Endodermal cell (in vitro differentiated cells): ENCODE measurements around the gene TRIO. TPM values are rescaled to one million over a fixed set of nuclear protein-coding genes. Genes with fewer than 3 reads are reported as not detected.
A peak's percentile ranks its signal among the peaks of the same experiment; 100 is the strongest.

ENCODE experiments used
- DNase-seq: peaks from one replicate; pipeline ENCODE4 v3.0.0-alpha.2; 2017
- H3K27ac ChIP-seq: 2 replicates; pipeline ENCODE4 v1.5.1; 2013; ENCODE audit warnings: mild to moderate bottlenecking, low read depth, low read length, moderate library complexity
- H3K27me3 ChIP-seq: 2 replicates; pipeline ENCODE4 v1.6.1; 2013; ENCODE audit warnings: mild to moderate bottlenecking, low read length, moderate library complexity; ENCODE audit not compliant: insufficient read depth, control insufficient read depth, poor library complexity, severe bottlenecking
- H3K36me3 ChIP-seq: 2 replicates; pipeline ENCODE4 v1.7.0; 2013; ENCODE audit warnings: mild to moderate bottlenecking, low read length, moderate library complexity; ENCODE audit not compliant: control insufficient read depth, insufficient read depth
- H3K4me1 ChIP-seq: one replicate; pipeline ENCODE4 v1.7.0; 2013; ENCODE audit warnings: low read length; ENCODE audit not compliant: control insufficient read depth, insufficient read depth
- H3K4me3 ChIP-seq: 2 replicates; pipeline ENCODE4 v1.5.1; 2013; ENCODE audit warnings: mild to moderate bottlenecking, low read length, moderate library complexity
- H3K9ac ChIP-seq: 2 replicates; pipeline ENCODE4 v1.6.1; 2013; ENCODE audit warnings: mild to moderate bottlenecking, low read length, moderate library complexity; ENCODE audit not compliant: poor library complexity, severe bottlenecking; ENCODE audit errors: extremely low read depth
- H3K9me3 ChIP-seq: 2 replicates; pipeline ENCODE4 v1.6.1; 2013; ENCODE audit warnings: mild to moderate bottlenecking, low read length, moderate library complexity; ENCODE audit not compliant: control insufficient read depth
- H3K27ac Mint-ChIP-seq: 2 replicates; pipeline ENCODE4 v1.8.0; 2020; ENCODE audit warnings: mixed read lengths
- H3K27me3 Mint-ChIP-seq: 2 replicates; pipeline ENCODE4 v1.8.0; 2021; ENCODE audit warnings: mild to moderate bottlenecking, mixed read lengths; ENCODE audit not compliant: insufficient read depth
- H3K36me3 Mint-ChIP-seq: 2 replicates; pipeline ENCODE4 v1.8.0; 2020; ENCODE audit warnings: low read depth, mixed read lengths
- H3K4me1 Mint-ChIP-seq: 2 replicates; pipeline ENCODE4 v1.8.0; 2020; ENCODE audit warnings: mixed read lengths
- H3K4me3 Mint-ChIP-seq: 2 replicates; pipeline ENCODE4 v1.8.0; 2020; ENCODE audit warnings: mild to moderate bottlenecking, moderate library complexity, mixed read lengths
- H3K9me3 Mint-ChIP-seq: 2 replicates; pipeline ENCODE4 v1.8.0; 2020; ENCODE audit warnings: mild to moderate bottlenecking, mixed read lengths
- CTCF ChIP-seq: fragments of 200-600 bp; sonication (generic); conservative IDR thresholded peaks from 2 replicates; pipeline ENCODE4 v1.5.0; 2021; ENCODE audit warnings: antibody characterized with exemption, mild to moderate bottlenecking
- WGBS, 2 experiments: methylation state at CpG; one replicate each; pipeline versions ENCODE4 v1.1.5 to v1.1.7; 2013; ENCODE audit warnings: missing lambda C conversion rate in 2 of 2, mixed read lengths in 1 of 2; ENCODE audit not compliant: insufficient coverage in 1 of 2, insufficient read length in 1 of 2; 5-methylcytosine and 5-hydroxymethylcytosine counted together
- total RNA-seq, 2 donors: library from RNA; stranded (reverse); fragmentation: NEBNext Ultra II Directional in 1 of 2; extraction: Animal tissue kit (Norgen Biotek cat#: 25700) in 1 of 2; gene quantifications; 2 replicates in 1 of 2; 3 replicates in 1 of 2; pipeline ENCODE4 v1.2.1, GENCODE V29; 2021

Gene TRIO
- total RNA-seq, 2 donors from 2014 or later, result 88.3 to 109 TPM

GRCh38 chr5:14355391-14355790, 212.2 kb downstream of the TRIO start:
- Histone ChIP-seq H3K9me3 (no peaks in the 10 kb centered on the region), H3K36me3 (peaks cover 11% of the 10 kb centered on the region), H3K27ac (no peak overlapping the region), H3K9ac (no peak overlapping the region), H3K4me1 (no peaks in the 10 kb centered on the region), H3K27me3 (no peaks in the 10 kb centered on the region), H3K4me3 (no peak overlapping the region)
- no peak for DNase-seq
- Mint-ChIP-seq H3K4me1 (peaks cover 23% of the 10 kb centered on the region), H3K27me3 (no peaks in the 10 kb centered on the region), H3K36me3 (peaks cover 7% of the 10 kb centered on the region), H3K9me3 (no peaks in the 10 kb centered on the region), H3K27ac (no peak overlapping the region), H3K4me3 (no peak overlapping the region)
- TF ChIP-seq CTCF, result no peak
- WGBS, 2 experiments, result 95 to 100% methylated on average over 3 to 4 of the region's 4 CpGs

GRCh38 chr5:14356305-14356704, 213.2 kb downstream of the TRIO start:
- H3K27me3 Mint-ChIP-seq, result no peaks in the 10 kb centered on the region
- no peak overlapping the region for H3K27ac Mint-ChIP-seq
- H3K27me3 ChIP-seq, result no peaks in the 10 kb centered on the region
- no peaks in the 10 kb centered on the region for H3K9me3 Mint-ChIP-seq
- H3K27ac ChIP-seq, result no peak overlapping the region
- no peak for TF ChIP-seq CTCF
- DNase-seq, result no peak
- peaks cover 14% of the 10 kb centered on the region for H3K4me1 Mint-ChIP-seq
- H3K9ac ChIP-seq, result no peak overlapping the region
- H3K4me3 ChIP-seq, result no peak overlapping the region
- no peak overlapping the region for H3K4me3 Mint-ChIP-seq
- 100% methylated on average over 1 of the region's 1 CpG; no CpG with 5 or more reads in 1 of the 2 experiments for WGBS, 2 experiments
- H3K36me3 Mint-ChIP-seq, result peaks cover 15% of the 10 kb centered on the region
- no peaks in the 10 kb centered on the region for H3K9me3 ChIP-seq
- peaks cover 15% of the 10 kb centered on the region for H3K36me3 ChIP-seq
- H3K4me1 ChIP-seq, result no peaks in the 10 kb centered on the region

- peak overlapping the region; percentile 40 for H3K27ac Mint-ChIP-seq
- DNase-seq, result no peak
- no peak for TF ChIP-seq CTCF
- Histone ChIP-seq H3K4me1 (no peaks in the 10 kb centered on the region), H3K36me3 (peaks cover 21% of the 10 kb centered on the region), H3K27me3 (no peaks in the 10 kb centered on the region), H3K9ac (no peak overlapping the region), H3K4me3 (no peak overlapping the region), H3K9me3 (no peaks in the 10 kb centered on the region), H3K27ac (peak overlapping the region; percentile 30)
- H3K9me3 Mint-ChIP-seq, result no peaks in the 10 kb centered on the region
- H3K4me1 Mint-ChIP-seq, result peaks cover 11% of the 10 kb centered on the region
- peak overlapping the region; percentile 13 for H3K4me3 Mint-ChIP-seq
- 64 to 72% methylated on average over 3 to 9 of the region's 9 CpGs for WGBS, 2 experiments
- no peaks in the 10 kb centered on the region for H3K27me3 Mint-ChIP-seq
- peaks cover 22% of the 10 kb centered on the region for H3K36me3 Mint-ChIP-seq
Measured at GRCh38 chr5:14357441-14357840, 214.3 kb downstream of the TRIO start.
